HEK293 (cell line): Measurements from ENCODE around the gene FOXB1.

Experiments used
- CTCF ChIA-PET: fragments of 350-600 bp; formaldehyde crosslinking; extraction: SDS; loops from one replicate; lab custom pipeline; 2021; ENCODE audit warnings: antibody characterized with exemption; lab: Yijun Ruan, JAX
- POLR2A ChIA-PET: fragments of 300-600 bp; formaldehyde crosslinking; extraction: SDS; loops from one replicate; lab custom pipeline; 2020; ENCODE audit warnings: antibody characterized with exemption, inconsistent platforms; lab: Yijun Ruan, JAX
- H3K27ac ChIP-seq: fragments of 200-500 bp; sonication (Bioruptor generic); 2 replicates; pipeline ENCODE4 v1.5.1; 2014; ENCODE audit warnings: low read depth, low read length, control low read depth, inconsistent platforms; ENCODE audit errors: extremely low read depth
- H3K36me3 ChIP-seq, 2 experiments: fragments of 200-500 bp in 1 of 2; sonication (Bioruptor generic) in 1 of 2; 1 replicate in 1 of 2; 2 replicates in 1 of 2; pipeline ENCODE4 v1.5.1; 2014 to 2017; ENCODE audit warnings: inconsistent platforms in 2 of 2, low read length in 2 of 2; ENCODE audit not compliant: control insufficient read depth in 2 of 2, insufficient read depth in 1 of 2
- H3K4me1 ChIP-seq: fragments of 200-500 bp; sonication (Bioruptor generic); 2 replicates; pipeline ENCODE4 v1.5.1; 2014; ENCODE audit warnings: mild to moderate bottlenecking, low read length, inconsistent platforms; ENCODE audit not compliant: control insufficient read depth, insufficient read depth
- H3K4me3 ChIP-seq: 2 replicates; pipeline ENCODE4 v1.5.1; 2011; ENCODE audit warnings: low read depth, mild to moderate bottlenecking, control low read depth, low read length, moderate library complexity
- H3K9me3 ChIP-seq: fragments of 200-500 bp; sonication (Bioruptor generic); 2 replicates; pipeline ENCODE4 v1.5.1; 2014; ENCODE audit warnings: low read depth, low read length, inconsistent platforms; ENCODE audit not compliant: control insufficient read depth, insufficient read depth
- CTCF ChIP-seq: fragments of 450-650 bp; formaldehyde crosslinking; IDR thresholded peaks from 2 replicates; pipeline ENCODE4 v1.5.1; 2016; ENCODE audit warnings: missing biosample characterization, missing genetic modification characterization
- GLIS1 ChIP-seq: fragments of 450-650 bp; formaldehyde crosslinking; IDR thresholded peaks from 2 replicates; pipeline ENCODE4 v1.5.1; 2016; ENCODE audit warnings: missing biosample characterization, missing genetic modification characterization
- IKZF3 ChIP-seq: fragments of 450-650 bp; IDR thresholded peaks from 2 replicates; pipeline ENCODE4 v1.5.0; 2018; ENCODE audit warnings: missing biosample characterization, mild to moderate bottlenecking, missing genetic modification characterization, moderate library complexity
- INSM2 ChIP-seq: fragments of 450-650 bp; formaldehyde crosslinking; IDR thresholded peaks from 2 replicates; pipeline ENCODE4 v1.5.1; 2016; ENCODE audit warnings: missing biosample characterization, missing genetic modification characterization
- KLF9 ChIP-seq: fragments of 450-650 bp; formaldehyde crosslinking; IDR thresholded peaks from 2 replicates; pipeline ENCODE4 v1.5.1; 2016; ENCODE audit warnings: missing biosample characterization, missing genetic modification characterization, low read depth
- MEIS1 ChIP-seq: sonication (generic); formaldehyde crosslinking; IDR thresholded peaks from 2 replicates; pipeline ENCODE4 v1.8.1; 2022; ENCODE audit warnings: missing genetic modification reagents, mild to moderate bottlenecking, borderline replicate concordance
- OSR2 ChIP-seq: fragments of 450-650 bp; formaldehyde crosslinking; IDR thresholded peaks from 2 replicates; pipeline ENCODE4 v1.5.1; 2016; ENCODE audit warnings: missing biosample characterization, missing genetic modification characterization
- OVOL3 ChIP-seq: fragments of 450-650 bp; formaldehyde crosslinking; IDR thresholded peaks from 2 replicates; pipeline ENCODE4 v1.5.1; 2016; ENCODE audit warnings: missing biosample characterization, missing genetic modification characterization
- PRDM6 ChIP-seq: fragments of 450-650 bp; formaldehyde crosslinking; IDR thresholded peaks from 2 replicates; pipeline ENCODE4 v1.5.1; 2017; ENCODE audit warnings: missing biosample characterization, missing genetic modification characterization
- ZNF114 ChIP-seq: fragments of 450-650 bp; formaldehyde crosslinking; IDR thresholded peaks from 2 replicates; pipeline ENCODE4 v1.5.0; 2017; ENCODE audit warnings: missing biosample characterization, missing genetic modification characterization
- ZNF157 ChIP-seq: fragments of 450-650 bp; formaldehyde crosslinking; IDR thresholded peaks from 2 replicates; pipeline ENCODE4 v1.5.1; 2016; ENCODE audit warnings: missing biosample characterization, missing genetic modification characterization
- ZNF174 ChIP-seq: fragments of 450-650 bp; formaldehyde crosslinking; IDR thresholded peaks from 2 replicates; pipeline ENCODE4 v1.5.0; 2017; ENCODE audit warnings: missing biosample characterization, mild to moderate bottlenecking, missing genetic modification characterization
- ZNF18 ChIP-seq: fragments of 450-650 bp; formaldehyde crosslinking; IDR thresholded peaks from 2 replicates; pipeline ENCODE4 v1.5.1; 2016; ENCODE audit warnings: missing biosample characterization, missing genetic modification characterization
- ZNF2 ChIP-seq: fragments of 450-650 bp; formaldehyde crosslinking; IDR thresholded peaks from 2 replicates; pipeline ENCODE4 v1.5.1; 2016; ENCODE audit warnings: missing biosample characterization, missing genetic modification characterization
- ZNF423 ChIP-seq: fragments of 450-650 bp; formaldehyde crosslinking; IDR thresholded peaks from 2 replicates; pipeline ENCODE4 v1.5.1; 2016; ENCODE audit warnings: missing biosample characterization, missing genetic modification characterization
- ZNF530 ChIP-seq: fragments of 450-650 bp; formaldehyde crosslinking; IDR thresholded peaks from 2 replicates; pipeline ENCODE4 v1.5.1; 2016; ENCODE audit warnings: low read depth, missing biosample characterization, missing genetic modification characterization
- ZNF596 ChIP-seq: fragments of 450-650 bp; IDR thresholded peaks from 2 replicates; pipeline ENCODE4 v1.5.0; 2018; ENCODE audit warnings: missing biosample characterization, mild to moderate bottlenecking, missing genetic modification characterization, moderate library complexity
- ZNF658 ChIP-seq: fragments of 450-650 bp; formaldehyde crosslinking; IDR thresholded peaks from 2 replicates; pipeline ENCODE4; 2016; ENCODE audit warnings: missing biosample characterization, missing genetic modification characterization
- ZNF768 ChIP-seq: fragments of 450-650 bp; formaldehyde crosslinking; IDR thresholded peaks from 2 replicates; pipeline ENCODE4 v1.5.1; 2018; ENCODE audit warnings: missing biosample characterization, mild to moderate bottlenecking, missing genetic modification characterization
- ZXDB ChIP-seq: fragments of 450-650 bp; formaldehyde crosslinking; IDR thresholded peaks from 2 replicates; pipeline ENCODE4 v1.5.1; 2016; ENCODE audit warnings: missing biosample characterization, missing genetic modification characterization

The FOXB1 gene

DNA sequence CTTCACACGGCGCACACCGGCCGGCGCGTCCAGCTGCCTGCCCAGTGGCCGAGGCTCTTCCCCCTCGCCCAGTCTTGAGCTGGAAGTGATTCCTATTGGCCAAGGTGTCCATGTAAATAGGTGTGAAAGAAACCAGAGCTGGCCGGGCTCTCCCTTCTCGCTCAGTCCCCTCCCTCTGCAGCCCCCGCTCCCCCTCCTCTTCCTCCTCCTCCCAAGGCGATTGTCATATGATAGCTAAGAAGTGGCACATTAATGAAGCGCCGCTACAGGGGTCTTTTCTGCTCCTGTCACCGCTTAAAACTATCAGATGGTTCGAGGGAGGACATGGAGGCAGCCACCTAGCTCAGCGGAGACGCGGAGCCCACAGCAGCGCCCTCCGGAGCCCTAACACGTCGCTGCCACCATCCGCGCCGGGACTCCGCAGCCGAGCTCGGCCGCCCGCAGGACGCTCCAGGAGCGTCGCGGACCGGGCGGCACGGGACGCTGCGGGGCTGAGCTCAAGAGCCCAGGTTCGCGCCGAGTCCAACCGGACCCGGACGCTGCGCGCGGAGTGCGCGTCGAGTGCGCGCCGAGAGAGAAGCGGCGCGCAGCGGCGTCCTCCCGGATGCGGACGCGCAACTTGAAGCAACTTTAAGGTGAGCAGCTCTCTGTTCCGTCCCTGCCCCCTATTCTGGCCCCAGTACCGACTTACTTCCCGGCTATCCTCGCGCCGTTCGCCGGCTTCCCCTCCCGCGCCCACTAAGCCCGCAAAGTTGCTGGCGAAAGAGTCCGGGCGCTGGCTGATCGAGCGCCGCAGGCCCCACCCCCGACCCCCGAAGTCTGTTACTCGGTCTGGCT lies at the start of gene FOXB1 (continued):
- TF ChIP-seq GLIS1 (peak; percentile 60), ZNF18 (tag by site-specific recombination) (peak; percentile 87; the same call in 1 of the 2 replicates), KLF9 (peak; percentile 29; the same call in 1 of the 2 replicates), MEIS1 (CRISPR knock-in tag) (no peak), ZNF596 (tag by site-specific recombination) (peak; percentile 9; the same call in 1 of the 2 replicates)

DNA sequence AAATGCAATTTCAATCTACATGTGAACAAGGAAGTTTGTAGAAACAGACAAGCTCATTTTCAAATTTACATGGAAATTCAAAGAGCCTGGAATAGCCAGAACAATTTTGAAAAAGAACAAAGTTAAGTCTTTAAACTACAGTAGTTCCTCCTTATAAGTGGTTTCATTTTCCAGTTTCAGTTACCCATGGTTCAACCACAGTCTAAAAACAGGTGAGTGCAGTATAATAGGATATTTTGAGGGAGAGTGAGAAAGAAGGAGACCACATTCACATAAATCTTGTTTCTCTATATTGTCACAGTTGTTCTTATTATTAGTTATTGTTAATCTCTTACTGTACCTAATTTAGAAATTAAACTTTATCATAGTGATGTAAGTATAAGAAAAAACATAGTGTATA lies 45.8 kb upstream of the FOXB1 start:
- POLR2A ChIA-PET = no interaction called here
- TF ChIP-seq ZNF768 (tag by site-specific recombination) (no peak), INSM2 (tag by site-specific recombination) (no peak), ZNF423 (tag by site-specific recombination) (no peak), ZNF157 (no peak), ZXDB (tag by site-specific recombination) (no peak), ZNF2 (tag by site-specific recombination) (no peak), OSR2 (tag by site-specific recombination) (no peak), ZNF114 (no peak), ZNF658 (tag by site-specific recombination) (no peak), ZNF174 (tag by site-specific recombination) (no peak), ZNF530 (tag by site-specific recombination) (no peak), PRDM6 (tag by site-specific recombination) (no peak), CTCF (tag by site-specific recombination) (no peak), OVOL3 (tag by site-specific recombination) (no peak), IKZF3 (tag by site-specific recombination) (no peak)
- TF ChIP-seq, all 188 proteins: peak for 0
- no peaks in the 10 kb centered on the region for H3K4me1 ChIP-seq
- no peak overlapping the region for H3K27ac ChIP-seq
- no peak overlapping the region for H3K4me3 ChIP-seq
- CTCF ChIA-PET = no interaction called here
- no peaks in the 10 kb centered on the region for H3K36me3 ChIP-seq
- H3K9me3 ChIP-seq = peaks cover 4% of the 10 kb centered on the region; the same call in 1 of the 2 replicates
